BE2C (cell line): ENCODE results near the gene APH1B.
A peak's percentile ranks its signal among the peaks of the same experiment; 100 is the strongest.
"Not testable (repeated sequence)": the region's sequence is repeated elsewhere in the genome, so short reads cannot be mapped to it uniquely, and the experiment has no call there.

ENCODE experiments used
- DNase-seq: peaks from one replicate; pipeline ENCODE4 v3.0.0-alpha.2; 2020
- H3K27me3 ChIP-seq: fragments of 250-450 bp; sonication (Bioruptor Pico); 2 replicates; pipeline ENCODE4 v1.5.1; 2020; ENCODE audit warnings: mild to moderate bottlenecking
- H3K36me3 ChIP-seq: fragments of 250-450 bp; sonication (Bioruptor Pico); 2 replicates; pipeline ENCODE4 v1.5.1; 2020; ENCODE audit warnings: mild to moderate bottlenecking
- H3K4me1 ChIP-seq: fragments of 250-450 bp; sonication (Bioruptor Pico); 2 replicates; pipeline ENCODE4 v1.5.1; 2020
- H3K4me3 ChIP-seq: 2 replicates; pipeline ENCODE4 v1.5.1; 2011; ENCODE audit warnings: low read depth, low read length
- H3K9me3 ChIP-seq: fragments of 250-450 bp; sonication (Bioruptor Pico); 2 replicates; pipeline ENCODE4 v1.5.1; 2020
- CTCF ChIP-seq: IDR thresholded peaks from 2 replicates; pipeline ENCODE4 v1.5.1; 2012; ENCODE audit warnings: mild to moderate bottlenecking, low read depth, low read length

APH1B gene

GRCh38 chr15:63313825-63314224, 36.4 kb downstream of the APH1B start:
- Histone ChIP-seq H3K4me3 (no peak overlapping the region), H3K36me3 (no peaks in the 10 kb centered on the region), H3K27me3 (peaks cover 7% of the 10 kb centered on the region; the same call in 1 of the 2 replicates), H3K4me1 (no peaks in the 10 kb centered on the region; the same call in 1 of the 2 replicates), H3K9me3 (no peaks in the 10 kb centered on the region)
- no peak for TF ChIP-seq CTCF
- DNase-seq, result peak; percentile 52

GRCh38 chr15:63314409-63314808, 37.0 kb downstream of the APH1B start:
- Histone ChIP-seq H3K4me1 (no peaks in the 10 kb centered on the region; the same call in 1 of the 2 replicates), H3K4me3 (no peak overlapping the region), H3K9me3 (no peaks in the 10 kb centered on the region), H3K27me3 (peaks cover 7% of the 10 kb centered on the region; the same call in 1 of the 2 replicates), H3K36me3 (no peaks in the 10 kb centered on the region)
- TF ChIP-seq CTCF, result no peak
- no peak for DNase-seq

GRCh38 chr15:63318344-63318743, 40.9 kb downstream of the APH1B start:
- peaks cover 6% of the 10 kb centered on the region for H3K4me1 ChIP-seq
- H3K36me3 ChIP-seq, result no peaks in the 10 kb centered on the region
- DNase-seq, result no peak
- no peaks in the 10 kb centered on the region for H3K9me3 ChIP-seq
- no peak for TF ChIP-seq CTCF
- peaks cover 7% of the 10 kb centered on the region; the same call in 1 of the 2 replicates for H3K27me3 ChIP-seq
- no peak overlapping the region for H3K4me3 ChIP-seq

GRCh38 chr15:63319065-63319464, 41.7 kb downstream of the APH1B start:
- TF ChIP-seq CTCF, result no peak
- no peak for DNase-seq
- no peaks in the 10 kb centered on the region for H3K36me3 ChIP-seq
- H3K4me1 ChIP-seq, result peaks cover 6% of the 10 kb centered on the region
- no peaks in the 10 kb centered on the region for H3K9me3 ChIP-seq
- no peak overlapping the region for H3K4me3 ChIP-seq
- H3K27me3 ChIP-seq, result peaks cover 6% of the 10 kb centered on the region; the same call in 1 of the 2 replicates

GRCh38 chr15:63320446-63320845, 43.0 kb downstream of the APH1B start:
- H3K4me1 ChIP-seq, H3K27me3 ChIP-seq, DNase-seq, H3K4me3 ChIP-seq, H3K9me3 ChIP-seq, H3K36me3 ChIP-seq: not testable (repeated sequence)

GRCh38 chr15:63320981-63321380, 43.6 kb downstream of the APH1B start:
- H3K36me3 ChIP-seq, H3K4me1 ChIP-seq, DNase-seq, H3K27me3 ChIP-seq, H3K9me3 ChIP-seq, H3K4me3 ChIP-seq: not testable (repeated sequence)

- Histone ChIP-seq H3K9me3 (no peaks in the 10 kb centered on the region), H3K36me3 (no peaks in the 10 kb centered on the region), H3K27me3 (no peaks in the 10 kb centered on the region), H3K4me1 (peaks cover 9% of the 10 kb centered on the region), H3K4me3 (no peak overlapping the region)
- DNase-seq, result no peak
- TF ChIP-seq CTCF, result no peak
Measured at GRCh38 chr15:63321462-63321861, 44.1 kb downstream of the APH1B start.
